ENCODE results near the gene ERC1.

Gene ERC1

GRCh38 chr12:990661-991349 is at the start of gene ERC1:
Gene ERC1 (plus strand): TSS chr12:991223. CDS start chr12:1027904, 36,681 bp downstream.
- in situ Hi-C loops (cut with HindIII; ENCODE audit: low pct_ligation_motif_present, low pct_unique_long_range_greater_than_20kb, low sequenced_read_pairs): no loop called here
- peak; percentile 94 for DNase-seq

GRCh38 chr12:943051-943450 is 48.0 kb upstream of the ERC1 start:
- DNase-seq: no peak
- in situ Hi-C loops (cut with HindIII; ENCODE audit: low pct_ligation_motif_present, low pct_unique_long_range_greater_than_20kb, low sequenced_read_pairs): no loop called here

GRCh38 chr12:944211-944610 is 46.8 kb upstream of the ERC1 start:
- DNase-seq: no peak
- in situ Hi-C loops (cut with HindIII; ENCODE audit: low pct_ligation_motif_present, low pct_unique_long_range_greater_than_20kb, low sequenced_read_pairs): no loop called here

GRCh38 chr12:946212-946611 is 44.8 kb upstream of the ERC1 start:
- in situ Hi-C loops (cut with HindIII; ENCODE audit: low pct_ligation_motif_present, low pct_unique_long_range_greater_than_20kb, low sequenced_read_pairs): no loop called here

GRCh38 chr12:946631-947030 is 44.4 kb upstream of the ERC1 start:
- in situ Hi-C loops (cut with HindIII; ENCODE audit: low pct_ligation_motif_present, low pct_unique_long_range_greater_than_20kb, low sequenced_read_pairs): no loop called here
- DNase-seq: no peak

More at GRCh38 chr12:946212-946611, 44.8 kb upstream of the ERC1 start:
- DNase-seq: no peak

GRCh38 chr12:948238-948637 is 42.8 kb upstream of the ERC1 start:
- in situ Hi-C loops (cut with HindIII; ENCODE audit: low pct_ligation_motif_present, low pct_unique_long_range_greater_than_20kb, low sequenced_read_pairs): no loop called here
- no peak for DNase-seq

- peak; percentile 100 for DNase-seq
- in situ Hi-C loops (cut with HindIII; ENCODE audit: low pct_ligation_motif_present, low pct_unique_long_range_greater_than_20kb, low sequenced_read_pairs): no loop called here
Measured at GRCh38 chr12:949453-950191, 41.4 kb upstream of the ERC1 start, which contains the start of gene RAD52. Gene RAD52 (minus strand): TSS chr12:949694. CDS start chr12:933058, 16,636 bp downstream.

GRCh38 chr12:951176-951575 is 39.8 kb upstream of the ERC1 start:
- in situ Hi-C loops (cut with HindIII; ENCODE audit: low pct_ligation_motif_present, low pct_unique_long_range_greater_than_20kb, low sequenced_read_pairs): no loop called here
- no peak for DNase-seq

GRCh38 chr12:953776-954175 is 37.2 kb upstream of the ERC1 start:
- no peak for DNase-seq
- in situ Hi-C loops (cut with HindIII; ENCODE audit: low pct_ligation_motif_present, low pct_unique_long_range_greater_than_20kb, low sequenced_read_pairs): no loop called here

- DNase-seq: no peak
- in situ Hi-C loops (cut with HindIII; ENCODE audit: low pct_ligation_motif_present, low pct_unique_long_range_greater_than_20kb, low sequenced_read_pairs): no loop called here
Measured at GRCh38 chr12:954741-955140, 36.3 kb upstream of the ERC1 start.

GRCh38 chr12:955939-956338 is 35.1 kb upstream of the ERC1 start:
- DNase-seq: no peak
- in situ Hi-C loops (cut with HindIII; ENCODE audit: low pct_ligation_motif_present, low pct_unique_long_range_greater_than_20kb, low sequenced_read_pairs): no loop called here

- no peak for DNase-seq
- in situ Hi-C loops (cut with HindIII; ENCODE audit: low pct_ligation_motif_present, low pct_unique_long_range_greater_than_20kb, low sequenced_read_pairs): no loop called here
Measured at GRCh38 chr12:958588-959123, 32.4 kb upstream of the ERC1 start.

GRCh38 chr12:966724-967123 is 24.3 kb upstream of the ERC1 start:
- in situ Hi-C loops (cut with HindIII; ENCODE audit: low pct_ligation_motif_present, low pct_unique_long_range_greater_than_20kb, low sequenced_read_pairs): no loop called here
- no peak for DNase-seq

GRCh38 chr12:967641-968040 is 23.4 kb upstream of the ERC1 start:
- in situ Hi-C loops (cut with HindIII; ENCODE audit: low pct_ligation_motif_present, low pct_unique_long_range_greater_than_20kb, low sequenced_read_pairs): no loop called here
- no peak for DNase-seq

GRCh38 chr12:968545-968944 is 22.5 kb upstream of the ERC1 start:
- in situ Hi-C loops (cut with HindIII; ENCODE audit: low pct_ligation_motif_present, low pct_unique_long_range_greater_than_20kb, low sequenced_read_pairs): no loop called here
- no peak for DNase-seq

GRCh38 chr12:969821-970220 is 21.2 kb upstream of the ERC1 start:
- DNase-seq: no peak
- in situ Hi-C loops (cut with HindIII; ENCODE audit: low pct_ligation_motif_present, low pct_unique_long_range_greater_than_20kb, low sequenced_read_pairs): no loop called here

- no peak for DNase-seq
Measured at GRCh38 chr12:971991-972390, 19.0 kb upstream of the ERC1 start.

GRCh38 chr12:974271-974862 is 16.7 kb upstream of the ERC1 start:
- no peak for DNase-seq
- in situ Hi-C loops (cut with HindIII; ENCODE audit: low pct_ligation_motif_present, low pct_unique_long_range_greater_than_20kb, low sequenced_read_pairs): no loop called here

More at GRCh38 chr12:971991-972390, 19.0 kb upstream of the ERC1 start:
- in situ Hi-C loops (cut with HindIII; ENCODE audit: low pct_ligation_motif_present, low pct_unique_long_range_greater_than_20kb, low sequenced_read_pairs): no loop called here

- no peak for DNase-seq
- in situ Hi-C loops (cut with HindIII; ENCODE audit: low pct_ligation_motif_present, low pct_unique_long_range_greater_than_20kb, low sequenced_read_pairs): no loop called here
Measured at GRCh38 chr12:976644-977043, 14.4 kb upstream of the ERC1 start.

All from ACHN (cell line).